Panc1 (cell line): ENCODE results near the gene PRXL2B. TPM values are rescaled to one million over a fixed set of nuclear protein-coding genes. Genes with fewer than 3 reads are reported as not detected.

Experiments
- ATAC-seq: fragments of 200-7000 bp; cut with Tn5 transposase; 2 replicates; pipeline ENCODE4 v1.9.1; 2020; ENCODE audit warnings: mild to moderate bottlenecking, moderate library complexity
- BruUV-seq: library from RNA; stranded (reverse); fragments of 400-500 nt; replicated peaks from 2 replicates; lab custom pipeline; 2021; lab: Mats Ljungman, UMichigan
- CTCF ChIA-PET: fragments of 300-600 bp; sonication (Branson Sonifier 250); formaldehyde crosslinking; loops from one replicate; lab custom pipeline; 2022; ENCODE audit warnings: antibody characterized with exemption; lab: Charles Lee
- POLR2A ChIA-PET: fragments of 300-600 bp; sonication (Branson Sonifier 250); formaldehyde crosslinking; loops from one replicate; lab custom pipeline; 2022; ENCODE audit warnings: antibody characterized with exemption; lab: Charles Lee
- DNase-seq: peaks from one replicate; pipeline ENCODE4 v3.0.0-alpha.2; 2010; ENCODE audit warnings: low read depth, low spot score
- H3K27ac ChIP-seq: 2 replicates; pipeline ENCODE4 v1.5.1; 2011; ENCODE audit warnings: mild to moderate bottlenecking, low read length, inconsistent platforms
- H3K27me3 ChIP-seq: fragments of 200-500 bp; sonication (Bioruptor generic); 2 replicates; pipeline ENCODE4 v1.6.0; 2014; ENCODE audit warnings: low read length, inconsistent platforms; ENCODE audit not compliant: control insufficient read depth, insufficient read depth
- H3K36me3 ChIP-seq: fragments of 200-500 bp; sonication (Bioruptor generic); 2 replicates; pipeline ENCODE4 v1.5.1; 2014; ENCODE audit warnings: inconsistent platforms, mild to moderate bottlenecking, low read length, moderate library complexity; ENCODE audit not compliant: control insufficient read depth, insufficient read depth
- H3K4me1 ChIP-seq: 2 replicates; pipeline ENCODE4 v1.5.1; 2011; ENCODE audit warnings: inconsistent platforms, mild to moderate bottlenecking, low read length, moderate library complexity; ENCODE audit not compliant: control insufficient read depth, insufficient read depth
- H3K4me3 ChIP-seq, 2 experiments: 2 replicates each; pipeline ENCODE4 v1.5.1; 2011 to 2012; ENCODE audit warnings: low read depth in 2 of 2, low read length in 2 of 2, mild to moderate bottlenecking in 2 of 2, inconsistent platforms in 1 of 2, moderate library complexity in 1 of 2
- H3K9me3 ChIP-seq: fragments of 200-500 bp; sonication (Bioruptor generic); 2 replicates; pipeline ENCODE4 v1.5.1; 2014; ENCODE audit warnings: low read depth, mild to moderate bottlenecking, inconsistent platforms, low read length, moderate library complexity; ENCODE audit not compliant: control insufficient read depth, insufficient read depth
- CTCF ChIP-seq: fragments of 450-650 bp; IDR thresholded peaks from 2 replicates; pipeline ENCODE4 v1.5.1; 2017; ENCODE audit warnings: mild to moderate bottlenecking
- POLR2AphosphoS5 ChIP-seq: IDR thresholded peaks from 2 replicates; pipeline ENCODE4 v1.6.1; 2012; ENCODE audit warnings: mild to moderate bottlenecking, low read depth, low read length, moderate library complexity
- REST ChIP-seq, 2 experiments: IDR thresholded peaks; 2 replicates each; pipeline ENCODE4 v1.6.1; 2011 to 2012; ENCODE audit warnings: low read depth in 2 of 2, control low read depth in 1 of 2, low read length in 1 of 2, mild to moderate bottlenecking in 1 of 2, moderate library complexity in 1 of 2; ENCODE audit not compliant: insufficient read depth in 1 of 2
- SIN3A ChIP-seq: IDR thresholded peaks from 2 replicates; pipeline ENCODE4 v1.6.1; 2012; ENCODE audit warnings: low read depth, mild to moderate bottlenecking, low read length, moderate library complexity, borderline replicate concordance; ENCODE audit not compliant: insufficient read depth
- TCF7L2 ChIP-seq: IDR thresholded peaks from 2 replicates; pipeline ENCODE4 v1.6.1; 2011; ENCODE audit warnings: mild to moderate bottlenecking, low read depth, low read length, inconsistent platforms
- in situ Hi-C: cut with HindIII; loops from 2 replicates; pipeline ENCODE4 v1.10.0; 2016; ENCODE audit warnings: low sequenced_read_pairs, low pct_unique_long_range_greater_than_20kb
- intact Hi-C: fragments of 100-400 bp; cut with micrococcal nuclease; formaldehyde crosslinking; loops from one replicate; pipeline ENCODE4 v1.10.0; 2022; ENCODE audit not compliant: unreplicated experiment
- total RNA-seq: library from RNA; stranded (reverse); gene quantifications from one replicate; pipeline ENCODE4 v1.2.1, GENCODE V29; 2021; ENCODE audit not compliant: unreplicated experiment

PRXL2B gene
- total RNA-seq, 1 experiment from 2014 or later: 17.0 TPM

GRCh38 chr1:2538376-2538775 lies 48.2 kb upstream of the PRXL2B start:
- TF ChIP-seq TCF7L2 (no peak), CTCF (no peak), SIN3A (no peak), POLR2AphosphoS5 (no peak), REST (IDR thresholded peaks at IDR 0.05; ENCODE audit: insufficient read depth in 1 of 2, low read depth in 2 of 2, low read length in 1 of 2) (no peak)
- no peaks in the 10 kb centered on the region for H3K27me3 ChIP-seq
- ATAC-seq: no peak
- no peaks in the 10 kb centered on the region for H3K9me3 ChIP-seq
- ChIA-PET CTCF (interaction anchor here (0.7 kb wide), 1 partner anchor 9 kb away, joined by 3 read pairs; no protein-coding TSS in a partner anchor), POLR2A (no interaction called here)
- H3K4me3 ChIP-seq: no peak overlapping the region
- no TSS peak for BruUV-seq
- intact Hi-C loops (no loop called here), in situ Hi-C loops (no loop called here)
- H3K27ac ChIP-seq: no peak overlapping the region
- H3K4me1 ChIP-seq: peaks cover 47% of the 10 kb centered on the region
- DNase-seq: no peak
- H3K36me3 ChIP-seq: no peaks in the 10 kb centered on the region

GRCh38 chr1:2538872-2539271 lies 47.7 kb upstream of the PRXL2B start:
- in situ Hi-C loops (no loop called here), intact Hi-C loops (no loop called here)
- TF ChIP-seq POLR2AphosphoS5 (no peak), REST (IDR thresholded peaks at IDR 0.05; ENCODE audit: insufficient read depth in 1 of 2, low read depth in 2 of 2, low read length in 1 of 2) (no peak), TCF7L2 (no peak), CTCF (no peak), SIN3A (no peak)
- BruUV-seq: no TSS peak
- ChIA-PET POLR2A (no interaction called here), CTCF (no interaction called here)
- H3K27me3 ChIP-seq: no peaks in the 10 kb centered on the region
- ATAC-seq (no peak), DNase-seq (no peak)
- H3K36me3 ChIP-seq: no peaks in the 10 kb centered on the region
- no peak overlapping the region for H3K4me3 ChIP-seq
- H3K27ac ChIP-seq: no peak overlapping the region
- H3K4me1 ChIP-seq: peaks cover 49% of the 10 kb centered on the region
- no peaks in the 10 kb centered on the region for H3K9me3 ChIP-seq
